ENCODE measurements around the gene TUBB2B.

Gene TUBB2B

GRCh38 chr6:3232017-3232945 is 4.8 kb upstream of the TUBB2B start:
- DNase-seq: no peak

GRCh38 chr6:3231247-3232016 is 4.0 kb upstream of the TUBB2B start:
- peak; percentile 78 for DNase-seq

- DNase-seq: peak; percentile 48
Observed at GRCh38 chr6:3230900-3231246, 3.4 kb upstream of the TUBB2B start.

- no peak for DNase-seq
Observed at GRCh38 chr6:3230256-3230882, 2.9 kb upstream of the TUBB2B start.

- DNase-seq: peak; percentile 60
Observed at GRCh38 chr6:3229566-3230178, 2.2 kb upstream of the TUBB2B start.

GRCh38 chr6:3228771-3229565 is 1.5 kb upstream of the TUBB2B start:
- peak; percentile 49 for DNase-seq

GRCh38 chr6:3228046-3228671 is 706 bp upstream of the TUBB2B start:
- DNase-seq: peak; percentile 80

- DNase-seq: no peak
Observed at GRCh38 chr6:3226481-3227362, 731 bp downstream of the TUBB2B start.

GRCh38 chr6:3226042-3226441 is 1.4 kb downstream of the TUBB2B start:
- no peak for DNase-seq

- DNase-seq: peak; percentile 53
Observed at GRCh38 chr6:3222506-3223038, 4.9 kb downstream of the TUBB2B start.

- DNase-seq: no peak
Observed at GRCh38 chr6:3221578-3221977, 5.9 kb downstream of the TUBB2B start.

GRCh38 chr6:3220366-3220765 is 7.1 kb downstream of the TUBB2B start:
- no peak for DNase-seq

GRCh38 chr6:3218266-3218665 is 9.2 kb downstream of the TUBB2B start:
- DNase-seq: no peak

- no peak for DNase-seq
Observed at GRCh38 chr6:3217286-3217685, 10.2 kb downstream of the TUBB2B start.

GRCh38 chr6:3214898-3215297 is 12.6 kb downstream of the TUBB2B start:
- DNase-seq: no peak

- no peak for DNase-seq
Observed at GRCh38 chr6:3213334-3213695, 14.1 kb downstream of the TUBB2B start.

- DNase-seq: no peak
Observed at GRCh38 chr6:3212261-3212660, 15.2 kb downstream of the TUBB2B start.

GRCh38 chr6:3211681-3212080 is 15.8 kb downstream of the TUBB2B start:
- DNase-seq: no peak

GRCh38 chr6:3210024-3210610 is 17.3 kb downstream of the TUBB2B start:
- DNase-seq: no peak
